ENCODE measurements around the gene NPAS3. TPM values are rescaled to one million over a fixed set of nuclear protein-coding genes. Genes with fewer than 3 reads are reported as not detected.

The NPAS3 gene
- total RNA-seq, 6 donors from 2014 or later = 0.30 to 0.77 (median 0.59) TPM; not detected in 2

- ATAC-seq (ENCODE audit: low FRiP score in 2 of 2) = no peak
- 78% methylated on average over 11 of the region's 11 CpGs for WGBS, 2 donors
These were observed 591.4 kb downstream of the NPAS3 start for GRCh38 chr14:33529787-33530757.

GRCh38 chr14:33532553-33532952, 593.9 kb downstream of the NPAS3 start:
- no peaks in the 10 kb centered on the region for H3K27me3 ChIP-seq
- 57 to 62% methylated on average over 3 of the region's 3 CpGs for WGBS, 2 donors
- peak overlapping the region in 1 of 4 donors; percentile 5 for H3K27ac ChIP-seq

More at GRCh38 chr14:33529787-33530757, 591.4 kb downstream of the NPAS3 start:
- Histone ChIP-seq H3K4me1 (no peaks in the 10 kb centered on the region), H3K27me3 (no peaks in the 10 kb centered on the region), H3K36me3 (no peaks in the 10 kb centered on the region), H3K27ac (no peak overlapping the region), H3K4me3 (no peak overlapping the region), H3K9me3 (no peaks in the 10 kb centered on the region)
- no peak for TF ChIP-seq EP300 (IDR thresholded peaks at IDR 0.05)
- no peak for TF ChIP-seq POLR2A (IDR thresholded peaks at IDR 0.05)
- TF ChIP-seq POLR2AphosphoS5 (IDR thresholded peaks at IDR 0.05) = no peak
- TF ChIP-seq CTCF (IDR thresholded peaks at IDR 0.05) = no peak
- no peak for DNase-seq

GRCh38 chr14:33534104-33534503, 595.4 kb downstream of the NPAS3 start:
- DNase-seq (no peak), ATAC-seq (ENCODE audit: low FRiP score in 2 of 2) (no peak)
- WGBS, 2 donors = 88 to 93% methylated on average over 2 of the region's 2 CpGs
- Histone ChIP-seq H3K4me3 (no peak overlapping the region), H3K9me3 (no peaks in the 10 kb centered on the region), H3K36me3 (no peaks in the 10 kb centered on the region), H3K27me3 (no peaks in the 10 kb centered on the region), H3K27ac (no peak overlapping the region), H3K4me1 (no peaks in the 10 kb centered on the region)
- TF ChIP-seq POLR2AphosphoS5 (IDR thresholded peaks at IDR 0.05) (no peak), EP300 (IDR thresholded peaks at IDR 0.05) (no peak), POLR2A (IDR thresholded peaks at IDR 0.05) (no peak), CTCF (IDR thresholded peaks at IDR 0.05) (no peak)

More at GRCh38 chr14:33532553-33532952, 593.9 kb downstream of the NPAS3 start:
- H3K4me1 ChIP-seq = no peaks in the 10 kb centered on the region
- no peak overlapping the region for H3K4me3 ChIP-seq
- H3K36me3 ChIP-seq = no peaks in the 10 kb centered on the region
- H3K9me3 ChIP-seq = no peaks in the 10 kb centered on the region
- TF ChIP-seq EP300 (IDR thresholded peaks at IDR 0.05) (no peak), POLR2AphosphoS5 (IDR thresholded peaks at IDR 0.05) (no peak), POLR2A (IDR thresholded peaks at IDR 0.05) (no peak), CTCF (IDR thresholded peaks at IDR 0.05) (no peak)
- ATAC-seq (ENCODE audit: low FRiP score in 2 of 2) (no peak), DNase-seq (no peak)

- H3K27ac ChIP-seq = no peak overlapping the region
- H3K36me3 ChIP-seq = no peaks in the 10 kb centered on the region
- no peak for DNase-seq
- TF ChIP-seq POLR2A (IDR thresholded peaks at IDR 0.05) (no peak), POLR2AphosphoS5 (IDR thresholded peaks at IDR 0.05) (no peak), EP300 (IDR thresholded peaks at IDR 0.05) (no peak), CTCF (IDR thresholded peaks at IDR 0.05) (no peak)
- 67 to 70% methylated on average over 6 of the region's 6 CpGs for WGBS, 2 donors
- H3K4me3 ChIP-seq = no peak overlapping the region
- no peak for ATAC-seq (ENCODE audit: low FRiP score in 2 of 2)
- H3K27me3 ChIP-seq = no peaks in the 10 kb centered on the region
- H3K4me1 ChIP-seq = no peaks in the 10 kb centered on the region
- H3K9me3 ChIP-seq = no peaks in the 10 kb centered on the region
These were observed 596.0 kb downstream of the NPAS3 start for GRCh38 chr14:33534632-33535031.
